GM19023 (cell line): ENCODE measurements around the gene C4orf50.

Experiments used
- ATAC-seq: cut with Tn5 transposase; IDR thresholded peaks from one replicate; pipeline ENCODE4 v1.9.1; 2021; ENCODE audit warnings: mild to moderate bottlenecking, moderate library complexity; ENCODE audit not compliant: unreplicated experiment

C4orf50 gene

DNA sequence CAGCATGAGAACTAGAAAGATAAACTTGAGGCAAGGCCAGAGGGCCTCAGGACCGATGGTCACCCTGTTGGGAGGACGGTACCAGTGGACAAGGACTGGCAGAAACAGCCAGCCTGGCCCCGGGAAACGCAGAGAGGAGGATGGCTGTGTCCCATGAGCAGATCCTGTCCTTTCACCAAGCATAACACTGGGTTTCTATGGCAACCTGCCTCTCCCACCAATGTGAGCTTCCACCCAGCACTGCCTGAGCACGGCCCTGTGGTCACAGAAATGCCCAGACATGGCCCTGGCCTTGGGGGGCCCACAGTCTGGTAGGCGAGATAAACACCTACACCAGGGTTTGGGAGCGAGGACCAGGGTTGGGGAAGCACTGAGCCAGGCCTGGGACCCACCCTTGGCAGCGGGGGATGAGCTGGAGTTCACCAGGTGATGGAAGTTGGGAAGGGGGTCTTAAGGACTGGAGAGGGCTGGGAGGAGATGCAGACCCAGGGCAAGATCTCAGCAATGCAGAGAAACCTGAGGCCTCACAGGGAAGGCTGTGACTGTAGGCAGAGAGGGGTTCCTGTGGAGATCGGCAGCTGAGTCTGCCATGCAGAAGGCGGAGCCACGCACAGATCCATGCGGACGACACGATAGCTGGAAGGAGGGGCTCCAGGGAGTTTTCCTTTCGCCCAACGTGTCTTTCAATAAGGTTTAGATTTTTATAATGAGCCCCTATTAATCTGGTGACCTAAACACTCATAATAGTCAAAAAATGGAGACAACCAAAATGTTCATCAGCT lies 92.6 kb downstream of the C4orf50 start:
- ATAC-seq, result no peak

- no peak for ATAC-seq
Measured at GRCh38 chr4:5924461-5925125, 93.6 kb downstream of the C4orf50 start.

DNA sequence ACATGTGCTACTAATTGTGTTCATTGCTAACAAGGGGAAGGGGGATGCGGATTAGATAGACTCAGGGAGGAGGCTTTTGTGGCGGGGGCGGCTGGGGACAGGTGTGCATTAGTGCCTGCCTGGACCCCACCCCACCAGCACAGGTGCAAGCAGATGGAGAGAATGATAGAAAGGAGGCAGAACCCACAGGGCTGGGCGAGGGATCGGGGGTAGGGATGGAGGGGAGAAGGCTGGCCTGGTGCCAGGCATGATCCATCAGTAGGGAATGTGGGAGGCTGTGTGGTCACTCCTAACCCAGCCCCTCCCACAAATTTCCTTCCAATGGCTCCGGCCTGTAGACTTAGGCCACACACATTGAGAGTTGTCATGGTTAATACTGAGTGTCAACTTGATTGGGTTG lies 94.9 kb downstream of the C4orf50 start:
- no peak for ATAC-seq

- ATAC-seq, result no peak
Measured at GRCh38 chr4:5922556-5922955, 95.7 kb downstream of the C4orf50 start.

GRCh38 chr4:5921981-5922380 lies 96.2 kb downstream of the C4orf50 start:
- ATAC-seq, result no peak

DNA sequence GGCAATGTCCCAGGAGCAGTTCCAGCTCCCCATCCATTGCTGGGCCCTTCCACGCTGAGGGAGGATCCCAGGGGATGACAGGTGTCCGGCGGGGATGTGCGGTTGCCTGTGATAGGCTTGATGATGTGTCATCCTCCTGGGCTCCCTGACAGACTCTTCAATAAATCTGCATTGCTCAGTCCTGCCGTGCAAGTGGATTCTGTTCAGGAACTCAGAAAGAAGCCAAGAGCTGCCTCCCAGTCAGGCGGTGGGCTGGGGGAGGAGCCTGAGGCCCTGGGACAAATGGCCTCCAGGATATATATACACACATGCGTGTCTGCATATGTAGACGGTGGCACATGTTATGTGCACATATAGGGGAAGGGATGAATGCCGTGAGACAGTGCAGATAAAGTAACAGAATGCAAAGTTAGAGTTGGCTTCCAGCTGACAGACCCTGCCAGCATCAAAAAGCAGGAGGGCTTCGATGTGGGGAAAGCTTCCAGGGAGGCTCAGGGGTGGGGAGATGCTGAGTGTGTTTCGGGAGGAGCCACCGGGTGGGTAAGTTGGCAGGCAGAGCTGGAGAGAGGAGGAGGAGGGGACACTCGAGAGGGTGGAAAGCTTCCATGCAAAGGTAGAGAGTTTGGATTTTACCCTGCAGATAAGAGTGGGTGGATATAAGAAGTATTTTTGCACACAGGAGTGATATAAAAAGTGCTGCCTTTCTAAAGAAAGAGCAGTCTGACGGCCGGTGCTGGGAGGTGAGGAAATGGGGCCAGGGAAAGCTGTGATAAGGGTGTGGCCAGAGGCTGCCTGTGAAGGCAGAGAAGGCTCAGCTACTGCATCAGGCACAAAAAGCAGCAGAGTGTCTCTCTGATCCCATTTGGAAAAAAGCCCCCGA lies 96.9 kb downstream of the C4orf50 start:
- ATAC-seq, result no peak

DNA sequence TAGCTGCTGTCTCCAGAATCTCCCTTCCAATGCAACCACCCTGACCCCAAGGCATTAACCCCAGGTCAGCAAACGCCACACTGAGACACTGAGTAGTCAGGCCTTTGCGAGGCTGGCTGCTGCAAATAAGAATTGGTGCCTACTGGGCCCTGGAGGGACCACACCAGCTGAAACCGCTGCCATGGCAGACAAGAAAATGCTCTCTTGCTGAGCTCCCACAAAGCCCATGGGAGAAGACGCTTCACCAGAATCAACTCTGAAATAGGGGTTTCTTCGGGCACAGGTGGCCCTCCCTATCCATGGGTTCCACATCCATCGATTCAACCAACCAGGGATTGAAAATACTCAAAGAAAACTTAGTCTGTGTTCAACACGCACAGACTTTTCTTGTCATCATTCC lies 98.7 kb downstream of the C4orf50 start:
- no peak for ATAC-seq

GRCh38 chr4:5919044-5919443 lies 99.2 kb downstream of the C4orf50 start:
- no peak for ATAC-seq

- no peak for ATAC-seq
Measured at GRCh38 chr4:5918331-5918985, 99.8 kb downstream of the C4orf50 start.

DNA sequence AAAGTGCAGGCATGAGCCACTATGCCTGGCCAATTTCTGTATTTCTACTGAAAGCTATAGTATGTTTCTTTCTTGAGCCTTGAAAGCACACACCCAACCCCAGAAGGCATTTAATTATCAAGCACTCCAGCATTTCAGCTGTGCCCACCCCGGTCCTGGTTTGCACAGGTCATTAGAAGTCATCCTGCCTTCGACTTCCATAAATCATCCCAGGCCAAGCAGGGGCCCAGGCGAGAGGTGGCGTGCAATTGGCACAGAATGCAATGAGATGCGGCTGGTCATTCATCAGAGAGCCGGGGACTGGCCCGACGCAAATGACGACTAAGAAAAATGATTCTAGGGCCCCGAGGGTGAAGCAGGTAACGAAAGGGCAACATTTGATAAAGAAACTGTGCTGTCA lies 100.6 kb downstream of the C4orf50 start:
- ATAC-seq, result no peak

DNA sequence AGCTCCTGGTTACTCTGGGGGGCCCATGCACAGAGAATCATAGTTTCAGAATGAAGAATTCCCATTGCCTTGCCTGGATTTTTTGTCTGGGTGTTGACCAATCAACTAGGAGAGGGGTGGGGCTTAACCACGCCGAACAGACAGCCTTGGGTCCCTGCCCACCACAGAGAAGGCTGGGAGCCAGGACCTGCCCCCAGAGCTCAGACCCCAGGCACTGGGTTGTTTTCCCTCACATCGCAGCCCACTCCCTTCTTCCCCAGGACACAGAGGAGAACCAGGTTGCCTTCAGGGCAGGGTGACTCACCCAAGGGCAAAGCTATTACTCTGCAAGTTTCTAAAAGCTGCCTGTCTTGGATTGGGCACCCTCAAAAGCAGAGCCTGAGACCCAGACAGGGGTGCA lies 102.0 kb downstream of the C4orf50 start:
- ATAC-seq, result no peak

DNA sequence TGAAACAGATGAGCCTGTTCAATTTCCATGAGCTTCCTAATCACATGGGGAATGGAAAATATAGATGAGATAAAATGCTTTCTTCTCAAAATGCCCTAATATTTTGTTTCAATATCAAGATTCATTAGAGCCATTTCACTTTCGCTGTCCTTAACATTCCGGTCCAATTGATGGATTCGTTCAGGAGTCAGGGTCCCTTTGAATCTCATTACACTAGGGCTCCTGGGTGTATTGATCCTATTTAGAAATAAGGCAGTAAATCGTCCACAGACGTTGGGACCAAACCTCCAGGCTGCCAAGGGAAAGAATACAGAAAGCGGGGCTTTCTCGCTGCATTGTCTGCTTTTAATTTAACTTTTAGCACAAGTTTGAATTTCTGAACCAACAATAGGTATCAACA lies 104.8 kb downstream of the C4orf50 start:
- ATAC-seq, result no peak

DNA sequence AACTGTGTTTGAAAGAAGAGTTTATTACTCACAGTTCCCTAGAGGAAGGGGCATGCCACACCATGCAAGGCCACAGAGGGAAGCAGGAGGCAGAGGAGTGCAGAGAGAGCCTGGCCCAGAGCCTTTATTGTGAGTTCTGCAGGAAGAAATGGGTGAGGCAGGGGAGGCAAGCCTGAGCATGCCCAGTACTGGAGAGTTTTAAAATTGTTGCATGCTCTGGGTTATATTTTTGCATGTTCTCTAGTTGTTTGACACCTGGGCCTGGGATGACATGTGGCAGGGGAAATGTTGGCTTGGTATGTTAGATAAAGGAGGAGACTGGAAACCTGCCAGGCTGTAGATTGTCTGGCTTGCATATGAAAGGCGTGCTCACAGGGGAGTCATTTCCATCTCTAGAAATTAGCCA lies 105.6 kb downstream of the C4orf50 start:
- ATAC-seq, result no peak

GRCh38 chr4:5908876-5909427 lies 109.3 kb downstream of the C4orf50 start:
- no peak for ATAC-seq

DNA sequence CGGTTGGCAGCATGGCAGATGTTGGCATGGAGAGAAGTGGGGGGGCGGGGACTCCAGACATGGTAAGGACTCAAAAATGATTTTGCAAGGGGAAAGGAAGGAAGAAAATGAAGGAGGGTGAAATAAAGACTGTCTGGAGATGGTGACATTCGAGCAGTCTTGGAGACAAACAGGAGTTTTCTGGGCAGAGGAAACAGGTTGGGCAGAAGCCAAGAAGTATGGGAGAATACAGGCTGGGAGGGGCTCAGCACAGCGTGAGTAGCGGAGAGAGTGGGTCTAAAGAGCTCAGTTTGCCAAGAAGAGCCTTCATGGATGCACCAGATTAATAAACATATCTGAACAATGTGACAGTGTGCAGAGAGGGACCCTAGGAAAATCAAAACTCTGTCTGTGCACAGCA lies 112.0 kb downstream of the C4orf50 start:
- ATAC-seq, result no peak

- ATAC-seq, result no peak
Measured at GRCh38 chr4:5905714-5906113, 112.5 kb downstream of the C4orf50 start.

DNA sequence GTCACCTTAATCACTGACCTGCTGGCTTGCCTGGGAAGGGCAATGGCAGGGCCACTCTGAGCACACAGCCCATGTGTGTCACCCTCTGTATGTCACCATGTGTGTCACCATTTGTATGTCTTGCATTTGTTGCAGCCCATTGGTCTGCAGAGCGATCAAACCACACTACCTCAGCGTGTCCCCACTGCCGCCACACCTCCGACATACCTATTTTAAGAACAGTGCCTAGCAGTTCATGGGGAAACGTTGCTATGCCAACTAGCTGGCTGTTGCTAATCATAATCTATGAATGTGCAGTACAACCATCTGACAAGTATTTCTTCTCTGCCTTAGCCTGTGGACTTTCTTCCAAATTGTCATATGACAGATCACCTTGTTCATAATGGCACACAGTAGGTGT lies 117.4 kb downstream of the C4orf50 start:
- ATAC-seq, result no peak

DNA sequence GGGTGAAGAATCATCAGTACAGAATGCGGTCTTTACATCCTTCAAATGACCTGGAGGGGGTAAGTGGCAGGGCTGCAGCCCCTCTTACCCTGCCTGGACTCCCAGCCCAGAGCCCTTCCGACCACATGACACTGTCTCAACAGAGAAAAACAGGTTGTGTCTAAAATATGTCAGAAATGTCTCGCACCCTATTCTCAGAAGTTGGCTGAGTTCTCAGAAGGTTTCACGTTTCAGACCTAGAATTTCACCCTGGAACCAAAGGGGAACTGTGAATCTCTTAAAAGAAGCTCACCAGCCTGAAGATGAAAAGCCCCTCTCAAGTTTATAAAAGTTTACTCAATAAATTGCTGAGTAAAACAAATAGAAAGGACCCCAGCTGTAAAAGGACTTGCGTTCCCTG lies 118.3 kb downstream of the C4orf50 start:
- ATAC-seq, result no peak

DNA sequence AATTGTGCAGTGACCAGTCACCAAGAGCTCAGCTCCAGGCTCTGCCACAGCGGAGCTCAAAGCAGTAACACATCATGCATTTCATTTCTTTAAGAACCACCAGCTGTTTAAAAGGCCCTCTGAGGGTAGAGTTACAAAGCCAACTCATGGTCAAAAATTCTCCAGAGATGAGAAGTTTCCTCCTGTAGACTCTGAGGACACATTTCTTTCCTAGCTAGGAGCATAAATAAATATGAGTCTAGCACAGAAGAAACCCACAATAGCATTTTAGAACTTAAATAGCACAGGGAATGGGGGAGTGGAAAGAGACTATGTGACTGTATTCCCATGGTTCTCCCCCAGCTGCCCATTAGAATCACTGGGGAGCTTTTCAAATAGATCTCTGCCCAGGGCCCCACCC lies 118.8 kb downstream of the C4orf50 start:
- no peak for ATAC-seq

DNA sequence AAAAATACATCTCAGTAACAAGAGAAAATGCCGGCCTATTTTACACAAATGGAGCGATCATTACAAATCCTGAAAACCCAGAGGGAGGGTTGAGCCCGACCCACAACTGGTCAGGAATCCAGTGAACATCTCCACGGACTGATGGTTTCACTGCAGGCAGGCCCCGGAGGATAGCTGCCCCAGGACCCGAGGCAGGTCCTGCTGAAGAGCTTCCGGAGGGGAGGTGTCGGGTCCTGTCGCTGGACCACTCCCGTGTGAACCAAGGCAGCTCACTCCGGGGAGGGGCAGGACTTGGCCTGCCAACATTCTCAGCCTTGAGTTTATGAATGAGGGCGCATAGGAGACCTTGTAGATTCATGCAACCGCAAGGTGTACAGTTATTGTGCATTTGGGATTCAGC lies 120.6 kb downstream of the C4orf50 start:
- ATAC-seq, result no peak

DNA sequence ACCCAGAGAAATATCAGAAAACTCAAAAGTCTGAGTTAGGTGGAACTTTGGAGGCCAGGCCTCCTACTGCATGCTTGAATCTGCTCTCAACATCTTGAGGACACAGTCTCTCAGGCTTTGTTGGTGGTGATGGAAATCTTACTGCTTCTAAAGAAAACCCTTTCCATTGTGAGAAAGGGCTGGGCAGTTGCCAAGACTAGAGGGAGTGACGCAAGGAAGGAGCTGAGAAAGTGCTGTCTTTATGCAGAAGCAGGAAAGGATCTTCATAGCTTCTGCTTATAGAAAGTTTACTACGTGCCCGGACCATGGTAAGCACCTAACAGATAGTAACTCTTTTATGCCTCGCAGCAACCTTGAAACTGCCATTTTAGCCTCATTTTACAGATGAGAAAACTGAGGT lies 122.9 kb downstream of the C4orf50 start:
- ATAC-seq, result no peak
